ENCODE data around the gene IGHMBP2.

Gene IGHMBP2

GRCh38 chr11:68878022-68878421 is 25.7 kb upstream of the IGHMBP2 start:
- H3K9me3 ChIP-seq (ENCODE audit: low read length) = no peaks in the 10 kb centered on the region
- H3K4me3 ChIP-seq (ENCODE audit: low read depth, low read length, poor library complexity, severe bottlenecking) = no peak overlapping the region
- H2AFZ ChIP-seq (ENCODE audit: low read length) = no peak overlapping the region
- H3K27ac ChIP-seq (ENCODE audit: low read depth, low read length, poor library complexity, severe bottlenecking) = no peak overlapping the region
- H3F3A ChIP-seq (ENCODE audit: insufficient read depth, low read length) = no peaks in the 10 kb centered on the region
- no peaks in the 10 kb centered on the region for H3K79me2 ChIP-seq (ENCODE audit: insufficient read depth, low read length)
- no peaks in the 10 kb centered on the region for H3K9me2 ChIP-seq (ENCODE audit: low read depth, low read length)
- H4K20me1 ChIP-seq (ENCODE audit: insufficient read depth, low read length) = no peaks in the 10 kb centered on the region
- no peak for TF ChIP-seq EZH2 (IDR thresholded peaks at IDR 0.05; ENCODE audit: borderline replicate concordance, low read length)
- no peak for TF ChIP-seq CTCF (IDR thresholded peaks at IDR 0.05; ENCODE audit: low read length)
- no peaks in the 10 kb centered on the region for H3K36me3 ChIP-seq (ENCODE audit: insufficient read depth, low read length)
- H3K9ac ChIP-seq (ENCODE audit: low read length) = no peak overlapping the region
- no peaks in the 10 kb centered on the region for H3K4me1 ChIP-seq (ENCODE audit: insufficient read depth, low read length, severe bottlenecking)
- H3K4me2 ChIP-seq (ENCODE audit: low read length) = no peak overlapping the region
- 0 out of 2 replicates have a peak, but pooled peaks cover 4% of the 10 kb centered on the region for H3K27me3 ChIP-seq (ENCODE audit: insufficient read depth, low read length)

DNA sequence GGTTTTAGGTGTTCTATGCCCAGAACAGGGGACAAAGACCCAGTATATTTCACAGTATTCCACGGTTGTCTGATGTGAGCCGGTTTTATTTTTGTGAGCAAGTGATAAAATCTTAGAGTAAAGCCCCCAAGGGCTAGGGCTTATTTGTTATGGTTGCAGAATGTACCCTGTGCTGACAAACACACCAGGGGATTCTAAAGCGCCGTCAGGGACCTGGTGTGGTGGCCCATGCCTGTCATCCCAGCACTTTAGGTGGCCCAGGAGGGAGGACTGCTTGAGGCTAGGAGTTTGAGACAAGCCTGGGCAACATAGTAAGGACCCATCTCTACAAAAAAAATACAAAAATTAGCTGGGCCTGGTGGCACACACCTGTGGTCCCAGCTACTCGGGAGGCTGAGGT is 22.8 kb upstream of the IGHMBP2 start:
- H4K20me1 ChIP-seq (ENCODE audit: insufficient read depth, low read length) = no peaks in the 10 kb centered on the region
- no peak for TF ChIP-seq EZH2 (IDR thresholded peaks at IDR 0.05; ENCODE audit: borderline replicate concordance, low read length)
- TF ChIP-seq CTCF (IDR thresholded peaks at IDR 0.05; ENCODE audit: low read length) = no peak
- no peaks in the 10 kb centered on the region for H3K9me3 ChIP-seq (ENCODE audit: low read length)
- no peak overlapping the region for H3K9ac ChIP-seq (ENCODE audit: low read length)
- H3K27me3 ChIP-seq (ENCODE audit: insufficient read depth, low read length) = no peaks in the 10 kb centered on the region
- no peaks in the 10 kb centered on the region for H3K9me2 ChIP-seq (ENCODE audit: low read depth, low read length)
- H3K4me2 ChIP-seq (ENCODE audit: low read length) = no peak overlapping the region
- H3K4me3 ChIP-seq (ENCODE audit: low read depth, low read length, poor library complexity, severe bottlenecking) = no peak overlapping the region
- H3K4me1 ChIP-seq (ENCODE audit: insufficient read depth, low read length, severe bottlenecking) = no peaks in the 10 kb centered on the region
- H3K27ac ChIP-seq (ENCODE audit: low read depth, low read length, poor library complexity, severe bottlenecking) = no peak overlapping the region
- no peaks in the 10 kb centered on the region for H3F3A ChIP-seq (ENCODE audit: insufficient read depth, low read length)
- H3K36me3 ChIP-seq (ENCODE audit: insufficient read depth, low read length) = no peaks in the 10 kb centered on the region
- H2AFZ ChIP-seq (ENCODE audit: low read length) = no peak overlapping the region
- H3K79me2 ChIP-seq (ENCODE audit: insufficient read depth, low read length) = no peaks in the 10 kb centered on the region

- Histone ChIP-seq H3K4me2 (ENCODE audit: low read length) (no peak overlapping the region), H4K20me1 (ENCODE audit: insufficient read depth, low read length) (no peaks in the 10 kb centered on the region)
Measured at GRCh38 chr11:68881320-68881719, 22.4 kb upstream of the IGHMBP2 start.

More at GRCh38 chr11:68881320-68881719, 22.4 kb upstream of the IGHMBP2 start:
- Histone ChIP-seq H3F3A (ENCODE audit: insufficient read depth, low read length) (no peaks in the 10 kb centered on the region), H3K9me2 (ENCODE audit: low read depth, low read length) (no peaks in the 10 kb centered on the region), H3K9ac (ENCODE audit: low read length) (no peak overlapping the region), H3K79me2 (ENCODE audit: insufficient read depth, low read length) (no peaks in the 10 kb centered on the region), H3K9me3 (ENCODE audit: low read length) (no peaks in the 10 kb centered on the region), H3K36me3 (ENCODE audit: insufficient read depth, low read length) (no peaks in the 10 kb centered on the region), H3K27ac (ENCODE audit: low read depth, low read length, poor library complexity, severe bottlenecking) (no peak overlapping the region), H2AFZ (ENCODE audit: low read length) (no peak overlapping the region), H3K4me1 (ENCODE audit: insufficient read depth, low read length, severe bottlenecking) (no peaks in the 10 kb centered on the region), H3K27me3 (ENCODE audit: insufficient read depth, low read length) (no peaks in the 10 kb centered on the region), H3K4me3 (ENCODE audit: low read depth, low read length, poor library complexity, severe bottlenecking) (no peak overlapping the region)
- TF ChIP-seq CTCF (IDR thresholded peaks at IDR 0.05; ENCODE audit: low read length) = no peak
- no peak for TF ChIP-seq EZH2 (IDR thresholded peaks at IDR 0.05; ENCODE audit: borderline replicate concordance, low read length)

Measured in OCI-LY1 (cell line).